ENCODE measurements around the gene CAMK2D.

Gene CAMK2D

GRCh38 chr4:113525521-113525920, 236.0 kb downstream of the CAMK2D start:
- no peaks in the 10 kb centered on the region for H3K9me3 ChIP-seq (ENCODE audit: control insufficient read depth, insufficient read depth, low read depth, low read length)
- no peaks in the 10 kb centered on the region for H3K27me3 ChIP-seq (ENCODE audit: control insufficient read depth, insufficient read depth, low read length)
- no peak overlapping the region for H3K4me3 ChIP-seq (ENCODE audit: low read depth, low read length)
- H3K27ac ChIP-seq (ENCODE audit: low read depth, low read length), result no peak overlapping the region
- no peaks in the 10 kb centered on the region for H3K36me3 ChIP-seq (ENCODE audit: control insufficient read depth, insufficient read depth, low read length)
- H3K9ac ChIP-seq (ENCODE audit: low read length), result no peak overlapping the region
- H3K4me1 ChIP-seq (ENCODE audit: control insufficient read depth, insufficient read depth, low read length), result peaks cover 17% of the 10 kb centered on the region

- Histone ChIP-seq H3K9ac (ENCODE audit: low read length) (no peak overlapping the region), H3K4me1 (ENCODE audit: control insufficient read depth, insufficient read depth, low read length) (peaks cover 17% of the 10 kb centered on the region), H3K27ac (ENCODE audit: low read depth, low read length) (no peak overlapping the region), H3K4me3 (ENCODE audit: low read depth, low read length) (no peak overlapping the region), H3K36me3 (ENCODE audit: control insufficient read depth, insufficient read depth, low read length) (no peaks in the 10 kb centered on the region), H3K9me3 (ENCODE audit: control insufficient read depth, insufficient read depth, low read depth, low read length) (no peaks in the 10 kb centered on the region), H3K27me3 (ENCODE audit: control insufficient read depth, insufficient read depth, low read length) (no peaks in the 10 kb centered on the region)
Observed at GRCh38 chr4:113524505-113525186, 236.9 kb downstream of the CAMK2D start.

- H3K4me1 ChIP-seq (ENCODE audit: control insufficient read depth, insufficient read depth, low read length), result peaks cover 16% of the 10 kb centered on the region
- no peak overlapping the region for H3K4me3 ChIP-seq (ENCODE audit: low read depth, low read length)
- H3K27me3 ChIP-seq (ENCODE audit: control insufficient read depth, insufficient read depth, low read length), result no peaks in the 10 kb centered on the region
- no peaks in the 10 kb centered on the region for H3K36me3 ChIP-seq (ENCODE audit: control insufficient read depth, insufficient read depth, low read length)
- no peak overlapping the region for H3K27ac ChIP-seq (ENCODE audit: low read depth, low read length)
- H3K9me3 ChIP-seq (ENCODE audit: control insufficient read depth, insufficient read depth, low read depth, low read length), result no peaks in the 10 kb centered on the region
- no peak overlapping the region for H3K9ac ChIP-seq (ENCODE audit: low read length)
Observed at GRCh38 chr4:113524096-113524495, 237.4 kb downstream of the CAMK2D start.

GRCh38 chr4:113522433-113522832, 239.1 kb downstream of the CAMK2D start:
- Histone ChIP-seq H3K36me3 (ENCODE audit: control insufficient read depth, insufficient read depth, low read length) (no peaks in the 10 kb centered on the region), H3K9ac (ENCODE audit: low read length) (no peak overlapping the region)

GRCh38 chr4:113513382-113513781, 248.2 kb downstream of the CAMK2D start:
- H3K36me3 ChIP-seq (ENCODE audit: control insufficient read depth, insufficient read depth, low read length), result peaks cover 9% of the 10 kb centered on the region
- no peaks in the 10 kb centered on the region for H3K9me3 ChIP-seq (ENCODE audit: control insufficient read depth, insufficient read depth, low read depth, low read length)

More at GRCh38 chr4:113522433-113522832, 239.1 kb downstream of the CAMK2D start:
- H3K27me3 ChIP-seq (ENCODE audit: control insufficient read depth, insufficient read depth, low read length), result no peaks in the 10 kb centered on the region
- H3K4me1 ChIP-seq (ENCODE audit: control insufficient read depth, insufficient read depth, low read length), result peaks cover 8% of the 10 kb centered on the region
- no peak overlapping the region for H3K4me3 ChIP-seq (ENCODE audit: low read depth, low read length)
- H3K27ac ChIP-seq (ENCODE audit: low read depth, low read length), result no peak overlapping the region
- H3K9me3 ChIP-seq (ENCODE audit: control insufficient read depth, insufficient read depth, low read depth, low read length), result no peaks in the 10 kb centered on the region

GRCh38 chr4:113512880-113513279, 248.7 kb downstream of the CAMK2D start:
- Histone ChIP-seq H3K9ac (ENCODE audit: low read length) (no peak overlapping the region), H3K36me3 (ENCODE audit: control insufficient read depth, insufficient read depth, low read length) (peaks cover 9% of the 10 kb centered on the region), H3K4me1 (ENCODE audit: control insufficient read depth, insufficient read depth, low read length) (no peaks in the 10 kb centered on the region), H3K9me3 (ENCODE audit: control insufficient read depth, insufficient read depth, low read depth, low read length) (no peaks in the 10 kb centered on the region), H3K27me3 (ENCODE audit: control insufficient read depth, insufficient read depth, low read length) (no peaks in the 10 kb centered on the region), H3K27ac (ENCODE audit: low read depth, low read length) (no peak overlapping the region), H3K4me3 (ENCODE audit: low read depth, low read length) (no peak overlapping the region)

More at GRCh38 chr4:113513382-113513781, 248.2 kb downstream of the CAMK2D start:
- Histone ChIP-seq H3K4me3 (ENCODE audit: low read depth, low read length) (no peak overlapping the region), H3K4me1 (ENCODE audit: control insufficient read depth, insufficient read depth, low read length) (no peaks in the 10 kb centered on the region), H3K9ac (ENCODE audit: low read length) (no peak overlapping the region), H3K27ac (ENCODE audit: low read depth, low read length) (no peak overlapping the region), H3K27me3 (ENCODE audit: control insufficient read depth, insufficient read depth, low read length) (no peaks in the 10 kb centered on the region)

- Histone ChIP-seq H3K27ac (ENCODE audit: low read depth, low read length) (no peak overlapping the region), H3K36me3 (ENCODE audit: control insufficient read depth, insufficient read depth, low read length) (peaks cover 9% of the 10 kb centered on the region), H3K4me1 (ENCODE audit: control insufficient read depth, insufficient read depth, low read length) (no peaks in the 10 kb centered on the region), H3K9me3 (ENCODE audit: control insufficient read depth, insufficient read depth, low read depth, low read length) (no peaks in the 10 kb centered on the region), H3K9ac (ENCODE audit: low read length) (no peak overlapping the region), H3K4me3 (ENCODE audit: low read depth, low read length) (no peak overlapping the region), H3K27me3 (ENCODE audit: control insufficient read depth, insufficient read depth, low read length) (no peaks in the 10 kb centered on the region)
Observed at GRCh38 chr4:113511944-113512343, 249.6 kb downstream of the CAMK2D start.

- H3K27me3 ChIP-seq (ENCODE audit: control insufficient read depth, insufficient read depth, low read length), result no peaks in the 10 kb centered on the region
- H3K9me3 ChIP-seq (ENCODE audit: control insufficient read depth, insufficient read depth, low read depth, low read length), result no peaks in the 10 kb centered on the region
- no peak overlapping the region for H3K27ac ChIP-seq (ENCODE audit: low read depth, low read length)
- H3K9ac ChIP-seq (ENCODE audit: low read length), result no peak overlapping the region
- no peak overlapping the region for H3K4me3 ChIP-seq (ENCODE audit: low read depth, low read length)
- H3K4me1 ChIP-seq (ENCODE audit: control insufficient read depth, insufficient read depth, low read length), result no peaks in the 10 kb centered on the region
- peaks cover 9% of the 10 kb centered on the region for H3K36me3 ChIP-seq (ENCODE audit: control insufficient read depth, insufficient read depth, low read length)
Observed at GRCh38 chr4:113509851-113510250, 251.7 kb downstream of the CAMK2D start.

GRCh38 chr4:113505044-113505443, 256.5 kb downstream of the CAMK2D start:
- Histone ChIP-seq H3K36me3 (ENCODE audit: control insufficient read depth, insufficient read depth, low read length) (no peaks in the 10 kb centered on the region), H3K9ac (ENCODE audit: low read length) (no peak overlapping the region), H3K9me3 (ENCODE audit: control insufficient read depth, insufficient read depth, low read depth, low read length) (no peaks in the 10 kb centered on the region), H3K4me3 (ENCODE audit: low read depth, low read length) (no peak overlapping the region), H3K4me1 (ENCODE audit: control insufficient read depth, insufficient read depth, low read length) (no peaks in the 10 kb centered on the region), H3K27me3 (ENCODE audit: control insufficient read depth, insufficient read depth, low read length) (no peaks in the 10 kb centered on the region), H3K27ac (ENCODE audit: low read depth, low read length) (no peak overlapping the region)

- no peaks in the 10 kb centered on the region for H3K4me1 ChIP-seq (ENCODE audit: control insufficient read depth, insufficient read depth, low read length)
- no peak overlapping the region for H3K4me3 ChIP-seq (ENCODE audit: low read depth, low read length)
- H3K27ac ChIP-seq (ENCODE audit: low read depth, low read length), result no peak overlapping the region
- no peaks in the 10 kb centered on the region for H3K27me3 ChIP-seq (ENCODE audit: control insufficient read depth, insufficient read depth, low read length)
- no peak overlapping the region for H3K9ac ChIP-seq (ENCODE audit: low read length)
- 0 out of 2 replicates have a peak, but pooled peaks cover 3% of the 10 kb centered on the region for H3K36me3 ChIP-seq (ENCODE audit: control insufficient read depth, insufficient read depth, low read length)
- no peaks in the 10 kb centered on the region for H3K9me3 ChIP-seq (ENCODE audit: control insufficient read depth, insufficient read depth, low read depth, low read length)
Observed at GRCh38 chr4:113504422-113504821, 257.1 kb downstream of the CAMK2D start.

- Histone ChIP-seq H3K36me3 (ENCODE audit: control insufficient read depth, insufficient read depth, low read length) (0 out of 2 replicates have a peak, but pooled peaks cover 3% of the 10 kb centered on the region), H3K27ac (ENCODE audit: low read depth, low read length) (no peak overlapping the region)
Observed at GRCh38 chr4:113503691-113504090, 257.8 kb downstream of the CAMK2D start.

More at GRCh38 chr4:113503691-113504090, 257.8 kb downstream of the CAMK2D start:
- Histone ChIP-seq H3K4me1 (ENCODE audit: control insufficient read depth, insufficient read depth, low read length) (no peaks in the 10 kb centered on the region), H3K27me3 (ENCODE audit: control insufficient read depth, insufficient read depth, low read length) (no peaks in the 10 kb centered on the region), H3K4me3 (ENCODE audit: low read depth, low read length) (no peak overlapping the region), H3K9ac (ENCODE audit: low read length) (no peak overlapping the region), H3K9me3 (ENCODE audit: control insufficient read depth, insufficient read depth, low read depth, low read length) (no peaks in the 10 kb centered on the region)
